HG03175 (cell line): ENCODE measurements around the gene WNT7A.
"Not testable (repeated sequence)": the region's sequence is repeated elsewhere in the genome, so short reads cannot be mapped to it uniquely, and the experiment has no call there.

Source experiments
- ATAC-seq: cut with Tn5 transposase; IDR thresholded peaks from one replicate; pipeline ENCODE4 v1.9.1; 2021; ENCODE audit warnings: mild to moderate bottlenecking, moderate library complexity; ENCODE audit not compliant: unreplicated experiment

Gene WNT7A

DNA sequence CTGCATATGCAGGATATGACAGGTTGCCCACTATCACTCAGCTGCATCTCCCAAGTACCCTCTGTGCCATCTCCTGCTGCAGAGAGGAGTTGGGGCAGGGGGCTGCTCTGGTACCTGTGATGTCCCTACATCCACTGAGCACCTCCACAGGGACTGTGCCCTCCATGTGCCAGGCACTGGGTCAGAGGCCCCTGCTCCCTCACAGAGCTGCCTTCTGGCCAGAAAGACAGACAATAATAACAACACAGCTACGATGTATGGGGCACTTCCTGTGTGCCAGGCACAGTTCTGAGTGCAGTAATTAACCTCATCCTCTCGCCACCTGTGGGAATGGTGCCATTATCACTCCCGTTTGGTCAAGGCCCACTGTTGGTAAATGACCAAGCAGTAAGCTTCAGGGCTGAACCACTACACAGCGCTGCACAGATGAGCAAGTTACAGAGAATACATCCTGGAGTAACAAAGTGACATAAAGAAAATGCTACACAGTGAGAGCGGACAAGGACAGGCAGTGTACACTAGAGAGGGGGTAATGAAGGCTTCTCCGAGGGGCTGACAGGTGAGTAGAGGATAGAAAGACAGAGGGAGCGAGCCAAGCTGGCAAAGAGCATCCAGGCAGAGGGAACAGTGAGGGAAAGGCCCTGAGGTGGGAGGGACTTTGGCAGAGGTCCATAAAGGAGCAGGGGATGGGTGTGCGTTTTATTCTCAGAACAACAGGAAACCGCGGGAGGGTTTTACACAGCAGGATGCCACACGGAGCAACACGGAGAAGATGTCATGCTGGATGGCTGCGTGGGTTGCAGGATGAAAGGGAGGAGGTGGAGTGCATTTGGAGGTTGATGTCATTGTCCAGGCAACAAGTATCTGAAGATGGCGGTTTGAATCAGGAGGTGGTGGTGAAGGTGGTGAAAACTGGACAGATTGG, 13.6 kb downstream of the WNT7A start:
- ATAC-seq: no peak

- ATAC-seq: no peak
Observed at GRCh38 chr3:13865581-13865980, 14.3 kb downstream of the WNT7A start.

DNA sequence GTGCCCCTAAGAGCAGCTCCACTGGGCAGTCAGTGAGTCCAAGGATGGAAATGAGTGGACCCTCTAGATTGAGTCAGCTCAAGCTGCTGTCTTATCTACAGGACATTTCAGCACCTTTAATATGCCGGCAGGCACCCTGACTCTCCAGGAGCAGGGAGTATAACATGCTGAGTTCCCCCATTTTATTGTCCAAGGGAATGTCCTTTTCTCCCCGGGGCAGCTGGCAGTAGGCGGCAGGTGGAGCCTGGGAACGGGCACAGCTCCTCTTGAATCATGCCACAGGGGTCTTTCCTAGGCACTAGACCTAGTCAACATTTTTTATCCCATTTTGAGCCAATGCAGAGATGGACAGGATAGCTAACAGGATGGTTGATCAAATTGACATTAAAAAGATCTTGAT, 14.8 kb downstream of the WNT7A start:
- ATAC-seq: no peak

DNA sequence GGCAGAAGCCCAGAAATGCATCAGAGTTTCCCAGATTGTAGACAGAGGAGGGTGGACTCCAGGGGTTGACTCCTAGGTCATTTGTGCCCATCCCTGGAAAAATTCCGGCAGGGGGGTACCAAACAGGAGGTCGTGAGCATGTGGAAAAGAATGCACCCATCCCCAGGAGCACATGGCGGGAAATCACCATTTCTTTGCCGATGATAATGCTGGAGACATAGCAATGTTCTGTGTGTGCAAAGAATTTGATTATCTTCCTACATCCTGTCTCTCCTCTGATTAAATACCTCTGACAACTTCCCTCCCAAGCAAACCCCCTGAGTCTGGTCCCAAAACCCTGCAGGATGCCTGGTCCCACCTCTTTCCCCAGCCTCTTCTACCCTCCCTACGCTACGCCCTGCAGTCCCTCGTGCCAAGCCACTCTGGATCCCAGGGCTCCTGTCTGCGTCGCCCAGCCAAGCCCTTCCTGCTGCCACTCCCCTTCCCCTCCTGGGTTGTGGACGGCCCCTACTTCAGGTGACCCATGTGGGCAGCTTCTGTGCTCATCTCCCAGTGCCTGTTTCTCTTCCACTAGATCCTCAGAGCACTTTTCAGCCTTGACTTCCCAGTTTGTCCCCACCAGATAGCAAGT, 15.8 kb downstream of the WNT7A start:
- ATAC-seq: no peak

DNA sequence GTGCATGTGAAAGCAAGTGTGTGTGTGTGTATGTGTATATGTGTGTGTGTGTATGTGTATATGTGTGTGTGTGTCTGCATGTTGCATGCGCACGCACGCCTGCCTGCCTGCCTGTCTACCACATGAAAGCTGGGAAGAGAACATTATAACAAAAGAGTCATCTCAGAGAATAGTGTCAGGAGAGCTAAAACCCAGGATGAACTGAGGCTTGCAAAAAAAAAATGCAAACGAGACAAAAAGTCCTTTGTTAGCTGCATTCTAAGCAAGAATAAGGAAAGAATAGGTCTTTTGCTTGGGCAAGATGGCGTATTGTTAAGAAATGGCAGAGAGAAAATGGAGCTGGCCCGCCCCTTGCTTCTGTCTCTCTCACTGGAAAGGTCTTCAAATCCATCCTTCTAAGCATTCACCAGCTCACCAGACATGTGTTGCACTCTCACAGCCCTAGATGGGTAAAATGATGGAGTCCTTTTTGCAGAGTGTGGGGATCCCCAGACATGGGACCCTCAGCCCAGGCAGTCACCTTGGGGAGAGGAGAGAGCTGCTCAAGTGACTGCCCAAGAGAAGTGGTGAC, 16.4 kb downstream of the WNT7A start:
- ATAC-seq: no peak

- no peak for ATAC-seq
Observed at GRCh38 chr3:13861461-13861860, 18.4 kb downstream of the WNT7A start.

DNA sequence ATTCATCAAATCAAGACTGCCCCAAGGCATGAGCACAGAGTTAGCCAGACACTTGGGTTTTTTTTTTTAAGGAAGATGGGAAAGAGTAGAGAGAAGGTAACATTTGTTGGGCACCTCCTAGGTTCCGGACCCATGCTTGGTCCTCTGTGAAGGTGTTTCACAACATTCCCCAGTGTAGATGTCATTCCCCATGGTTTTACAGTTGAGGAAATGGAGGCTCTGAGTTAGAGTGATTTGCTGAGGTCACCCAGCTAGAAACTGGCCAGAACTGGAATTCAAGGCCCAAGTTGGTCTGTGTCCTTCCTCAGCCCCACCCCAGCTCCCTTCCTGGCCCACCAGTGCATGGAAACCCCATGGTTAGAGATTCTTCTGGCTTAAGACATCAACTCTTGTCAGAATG, 19.9 kb downstream of the WNT7A start:
- ATAC-seq: no peak

DNA sequence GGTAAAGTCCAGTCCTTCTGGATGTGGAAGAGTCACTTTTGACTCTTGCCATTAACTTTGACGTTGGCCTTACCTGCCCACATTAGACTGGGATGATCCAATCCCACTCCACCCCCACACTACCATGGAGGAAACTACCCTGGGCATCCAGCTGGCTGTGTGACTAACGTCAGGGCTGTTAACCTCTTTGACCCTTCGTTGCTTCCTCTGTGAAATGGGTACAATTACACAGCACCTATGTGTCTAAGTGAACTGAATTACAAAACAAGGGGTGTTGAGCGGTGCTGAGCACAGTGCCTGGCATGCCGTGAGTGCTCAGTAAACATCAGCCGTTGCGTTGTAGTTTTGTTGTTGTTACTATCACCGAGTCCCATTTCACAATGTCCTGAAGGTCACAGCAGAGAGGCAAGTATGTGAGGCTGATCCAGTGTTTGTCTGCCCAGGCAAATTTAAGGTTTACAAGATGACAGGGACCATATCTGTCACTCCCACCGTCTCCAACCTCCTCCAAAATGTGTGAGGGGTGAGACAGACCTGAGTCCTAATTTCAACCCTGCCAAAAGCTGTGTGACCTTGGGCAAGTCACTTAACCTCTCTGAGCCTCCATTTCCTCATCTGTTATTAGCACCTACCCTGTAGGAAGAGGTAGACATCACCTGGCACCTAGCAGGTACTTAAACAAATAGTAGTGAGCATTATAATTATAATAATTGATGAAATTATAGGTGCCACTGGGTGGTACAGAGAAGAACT, 20.9 kb downstream of the WNT7A start:
- ATAC-seq: no peak

DNA sequence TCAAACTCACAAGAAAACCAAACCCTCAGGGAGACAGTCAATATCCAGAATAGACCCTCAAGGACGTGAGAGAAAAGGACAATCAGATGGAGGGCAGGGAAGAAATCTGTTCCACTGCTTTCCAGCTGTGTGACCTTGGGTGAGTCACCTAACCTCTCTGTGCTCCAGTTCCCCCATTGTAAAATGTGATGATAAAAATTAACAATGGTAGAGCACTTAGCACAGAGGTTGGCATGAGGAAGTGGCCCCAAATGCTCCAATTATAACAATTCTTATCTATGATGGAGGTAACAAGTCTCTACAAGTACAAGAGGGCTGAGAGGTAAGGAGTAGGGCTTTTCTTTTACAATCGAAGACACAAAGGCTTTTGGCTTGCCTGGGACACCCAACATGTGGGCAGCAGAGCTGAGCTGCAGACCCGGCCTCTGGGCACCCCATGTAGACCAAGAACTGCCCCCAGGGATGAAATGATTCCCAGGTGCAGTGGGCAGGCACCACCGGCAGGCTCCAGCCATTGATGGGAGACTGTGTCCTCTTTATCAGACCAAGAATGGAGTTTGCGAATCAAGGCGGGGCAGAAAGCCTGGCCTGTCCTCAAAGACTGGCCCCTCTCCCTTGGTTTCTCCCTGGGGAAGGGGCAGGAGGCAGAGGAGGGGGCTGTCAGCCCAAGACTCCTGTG, 22.0 kb downstream of the WNT7A start:
- no peak for ATAC-seq

- ATAC-seq: not testable (repeated sequence)
Observed at GRCh38 chr3:13856628-13857027, 23.2 kb downstream of the WNT7A start.

GRCh38 chr3:13856006-13856405, 23.9 kb downstream of the WNT7A start:
- ATAC-seq: no peak

DNA sequence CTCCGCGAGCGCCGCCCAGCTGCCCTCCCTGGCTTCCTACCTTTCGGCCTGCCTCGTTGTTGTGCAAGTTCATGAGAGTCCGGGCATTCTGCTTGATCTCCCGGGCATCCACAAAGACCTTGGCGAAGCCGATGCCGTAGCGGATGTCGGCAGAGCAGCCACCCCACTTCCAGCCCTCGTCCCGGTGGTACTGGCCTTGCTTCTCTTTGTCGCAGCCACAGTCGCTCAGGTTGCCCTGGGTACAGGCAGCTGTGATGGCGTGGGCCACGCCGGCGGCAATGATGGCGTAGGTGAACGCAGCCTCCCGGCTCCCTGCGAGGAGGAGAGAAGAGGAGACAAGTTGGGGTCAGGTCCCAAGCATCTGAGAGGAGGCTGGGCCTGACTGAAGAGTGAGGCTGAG, 25.4 kb downstream of the WNT7A start:
- ATAC-seq: no peak

GRCh38 chr3:13853978-13854296, 25.9 kb downstream of the WNT7A start:
- no peak for ATAC-seq

- no peak for ATAC-seq
Observed at GRCh38 chr3:13853256-13853977, 26.5 kb downstream of the WNT7A start.

DNA sequence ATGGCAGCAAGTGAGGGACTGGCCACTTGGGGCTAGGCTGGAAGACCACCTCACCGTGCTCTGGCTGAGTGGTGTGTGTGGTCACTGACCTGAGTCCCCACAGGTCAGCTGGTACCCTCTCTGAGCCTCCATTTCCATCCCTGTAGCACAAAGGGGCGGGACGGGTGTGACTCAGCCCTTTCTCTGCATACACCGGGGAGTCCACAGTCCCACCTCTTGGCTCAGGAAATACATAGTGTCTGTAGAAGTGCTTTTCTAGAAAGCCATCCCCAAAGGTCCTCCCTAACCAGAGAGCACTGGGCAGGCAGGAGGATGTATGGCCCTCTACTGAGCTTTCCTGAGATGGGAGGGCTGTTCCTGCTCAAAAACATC, 27.2 kb downstream of the WNT7A start:
- no peak for ATAC-seq

- ATAC-seq: no peak
Observed at GRCh38 chr3:13851997-13852637, 27.8 kb downstream of the WNT7A start.

- no peak for ATAC-seq
Observed at GRCh38 chr3:13851091-13851849, 28.6 kb downstream of the WNT7A start.

DNA sequence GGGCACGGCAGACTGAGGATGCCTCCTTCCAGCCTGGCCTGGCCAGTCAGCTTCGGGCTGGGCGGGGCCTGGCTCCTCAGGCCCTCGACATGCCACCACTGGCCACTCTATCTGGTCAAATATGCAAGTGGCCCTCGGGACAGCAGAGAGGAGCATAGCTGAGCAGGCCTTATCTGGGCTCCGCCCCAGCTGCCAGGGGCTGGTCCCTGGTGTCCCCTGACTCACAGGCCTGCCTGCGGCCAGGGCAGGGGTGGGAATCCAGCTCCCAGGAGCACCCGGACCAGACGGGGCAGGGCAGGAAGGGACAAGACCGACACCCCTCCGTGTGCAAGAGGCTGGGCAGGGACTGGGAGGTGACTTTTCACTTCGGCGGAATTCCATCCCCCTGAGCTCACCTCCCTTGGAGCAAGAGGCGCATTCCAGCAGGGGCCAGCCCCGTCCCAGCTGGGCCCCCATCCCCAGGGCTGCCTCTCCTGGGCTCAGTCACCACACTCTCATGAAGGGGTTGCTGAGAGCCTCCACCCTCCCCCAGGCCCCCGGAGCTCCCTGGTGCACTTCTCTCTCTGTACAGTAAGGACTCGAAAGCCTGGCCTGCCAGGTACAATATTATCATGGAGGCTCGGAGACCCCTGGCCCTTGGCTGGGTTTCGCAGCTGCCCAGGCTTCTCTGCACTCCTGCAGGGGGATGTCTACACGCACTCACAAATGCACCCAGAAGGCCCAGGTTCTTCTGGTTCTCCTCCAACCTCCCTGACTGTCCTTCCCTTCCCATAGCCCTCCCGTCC, 29.5 kb downstream of the WNT7A start:
- no peak for ATAC-seq
